Diencephalon (tissue), 1 donor: Measurements from ENCODE around the gene HOTAIR. TPM values are rescaled to one million over a fixed set of nuclear protein-coding genes. Genes with fewer than 3 reads are reported as not detected.

Experiments used
- small RNA-seq: library from RNA; depleted of rRNA; stranded (forward); fragments of <200 nt; gene quantifications from one replicate; pipeline ENCODE3, GENCODE V24; 2014
- total RNA-seq: library from RNA; depleted of rRNA; stranded (reverse); fragments of >200 nt; gene quantifications from one replicate; pipeline ENCODE4 v1.2.3, GENCODE V29; 2014

Gene HOTAIR
- not detected for total RNA-seq

DNA sequence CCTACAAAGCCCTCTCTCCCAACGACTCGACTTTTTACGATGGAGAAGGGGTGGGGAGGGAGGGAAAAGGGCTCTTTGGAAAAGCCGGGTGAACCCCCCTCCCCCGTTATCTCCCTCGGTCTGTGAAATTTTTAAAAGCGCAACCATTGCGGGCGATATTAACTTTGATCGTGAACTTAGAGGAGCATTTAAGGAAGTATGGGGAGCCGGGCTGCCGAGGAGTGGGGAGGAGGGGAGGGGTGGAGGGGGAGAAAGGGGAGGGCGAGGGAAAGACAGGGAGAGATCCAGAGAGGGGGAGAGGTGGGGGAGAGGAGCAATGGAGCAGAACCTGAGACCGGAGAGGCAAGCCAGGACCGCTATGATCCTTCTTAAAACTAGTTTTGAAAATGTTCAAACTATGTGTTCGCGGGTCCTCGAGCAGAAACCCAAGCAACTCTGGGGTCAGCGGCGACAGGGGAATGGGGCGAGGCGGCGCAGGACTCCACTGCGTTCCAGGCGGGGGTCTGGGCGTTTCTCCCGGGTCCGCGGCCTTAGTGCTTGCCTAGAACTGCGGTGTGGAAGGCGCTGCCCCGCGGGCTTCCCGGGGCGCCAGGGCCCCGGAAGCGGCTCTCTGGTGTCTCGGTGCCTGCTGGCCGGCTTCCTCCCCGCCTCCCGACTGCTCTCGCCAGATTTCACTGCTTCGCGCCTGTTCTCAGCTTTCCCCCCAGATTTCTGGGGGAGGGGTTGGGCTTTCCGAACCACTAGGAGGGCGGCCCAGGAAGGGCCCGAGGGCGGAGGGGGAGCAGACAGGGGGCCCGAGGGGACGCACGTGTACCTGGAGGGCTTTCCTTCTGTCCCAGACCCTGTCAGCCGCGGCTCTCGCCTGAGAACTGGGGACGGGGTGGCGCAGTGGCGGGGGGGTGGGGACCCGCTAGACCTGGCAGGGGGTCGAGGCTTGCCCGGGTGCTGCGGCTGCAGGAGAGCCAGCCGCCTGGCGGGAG is at the start of gene HOTAIR:
Gene HOTAIR, minus strand, starts transcription at position 871 of the 980 bp plus-strand sequence.

DNA sequence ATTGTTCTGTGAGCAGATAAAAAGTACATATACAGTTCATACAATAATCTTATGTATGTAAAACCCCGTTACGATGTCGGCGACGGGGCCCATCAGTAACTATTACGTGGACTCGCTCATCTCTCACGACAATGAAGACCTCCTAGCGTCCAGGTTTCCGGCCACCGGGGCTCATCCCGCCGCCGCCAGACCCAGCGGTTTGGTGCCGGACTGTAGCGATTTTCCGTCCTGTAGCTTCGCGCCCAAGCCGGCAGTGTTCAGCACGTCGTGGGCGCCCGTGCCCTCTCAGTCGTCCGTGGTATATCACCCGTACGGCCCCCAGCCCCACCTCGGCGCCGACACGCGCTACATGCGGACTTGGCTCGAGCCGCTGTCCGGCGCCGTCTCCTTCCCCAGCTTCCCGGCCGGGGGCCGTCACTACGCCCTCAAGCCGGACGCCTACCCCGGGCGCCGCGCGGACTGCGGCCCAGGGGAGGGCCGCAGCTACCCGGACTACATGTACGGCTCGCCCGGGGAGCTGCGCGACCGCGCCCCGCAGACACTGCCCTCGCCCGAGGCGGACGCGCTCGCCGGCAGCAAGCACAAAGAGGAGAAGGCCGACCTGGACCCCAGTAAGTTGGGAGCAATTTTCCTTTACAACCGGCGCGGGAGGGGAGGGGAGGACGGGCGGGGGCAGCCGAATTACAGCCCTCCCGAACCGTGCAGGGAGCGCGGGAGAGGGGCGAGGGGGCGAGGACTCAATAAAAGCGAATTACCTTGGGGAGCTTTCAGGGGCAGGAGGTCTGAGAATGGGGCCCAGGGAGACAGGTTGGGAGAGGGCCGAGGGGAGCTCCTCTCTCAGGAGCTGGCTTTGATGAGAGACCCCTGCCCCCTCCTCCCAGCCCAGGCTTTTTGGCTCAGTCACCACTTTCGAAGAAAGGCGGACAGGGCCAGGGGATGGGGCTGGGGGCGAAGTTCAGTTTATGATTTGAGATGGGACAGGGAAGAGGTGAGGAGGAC is 25.7 kb upstream of the HOTAIR start, which contains the start of gene HOXC9:
Gene HOXC9, plus strand, starts transcription at position 46 of the 999 bp plus-strand sequence. Its CDS starts 28 bp downstream, at position 74.

GRCh38 chr12:53984901-53985691 is 10.3 kb upstream of the HOTAIR start, which contains the start of gene HOXC10:
TSS of gene HOXC10 (plus strand) at chr12:53985146. CDS start at chr12:53985260, 114 bp downstream.

GRCh38 chr12:53972722-53973235 is 2.0 kb downstream of the HOTAIR start, which contains the start of gene HOXC11:
TSS of gene HOXC11 (plus strand) at chr12:53973126. CDS start at chr12:53973242, 116 bp downstream.

DNA sequence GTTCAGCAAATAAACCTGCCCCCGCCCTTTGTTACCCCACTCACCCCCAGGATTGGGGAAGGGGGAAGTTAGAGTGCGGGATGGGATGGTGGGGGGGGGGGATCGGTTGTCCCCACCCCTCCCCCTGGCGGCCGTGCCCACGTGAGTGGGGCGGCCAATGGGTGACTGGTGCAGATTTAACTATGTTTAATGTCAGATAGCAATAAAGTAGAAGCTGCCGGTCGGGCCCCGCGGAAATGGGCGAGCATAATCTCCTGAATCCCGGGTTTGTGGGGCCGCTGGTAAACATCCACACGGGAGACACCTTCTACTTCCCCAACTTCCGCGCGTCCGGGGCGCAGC is 20.1 kb downstream of the HOTAIR start, which contains the start of gene HOXC12:
Gene HOXC12, plus strand, starts transcription at position 210 of the 342 bp plus-strand sequence. Its CDS starts 27 bp downstream, at position 237.

GRCh38 chr12:53938326-53939140 is 36.2 kb downstream of the HOTAIR start, which contains the start of gene HOXC13:
TSS of gene HOXC13 (plus strand) at chr12:53938831. CDS start at chr12:53938907, 76 bp downstream.

Small RNAs within 50 kb of the gene (small RNA-seq; reads per million reads assigned to genes)
- gene AC012531.3 (not detected), gene AC012531.4 (not detected), gene MIR196A2 (not detected), gene RF01905 (not detected), gene RF01906 (not detected)

Other genes with a start within 250 kb of the HOTAIR start
- gene CALCOCO1, start 247.5 kb downstream of the HOTAIR start, total RNA-seq: 66.9 TPM
- not detected for gene CISTR, start 223.0 kb downstream of the HOTAIR start, total RNA-seq
- not detected for gene HOXC13, start 36.1 kb downstream of the HOTAIR start, total RNA-seq
- not detected for gene HOXC12, start 20.1 kb downstream of the HOTAIR start, total RNA-seq
- not detected for gene HOXC11, start 1.8 kb downstream of the HOTAIR start, total RNA-seq
- gene HOXC10, start 10.2 kb upstream of the HOTAIR start, total RNA-seq: not detected
- gene HOXC9, start 25.2 kb upstream of the HOTAIR start, total RNA-seq: not detected
- not detected for gene HOXC8, start 34.0 kb upstream of the HOTAIR start, total RNA-seq
- not detected for gene HOXC6, start 53.5 kb upstream of the HOTAIR start, total RNA-seq
- not detected for gene HOXC5, start 58.1 kb upstream of the HOTAIR start, total RNA-seq
- gene HOXC4, start 78.9 kb upstream of the HOTAIR start, total RNA-seq: not detected
- 32.8 TPM for gene SMUG1, start 214.0 kb upstream of the HOTAIR start, total RNA-seq